PC-3 (cell line): Measurements from ENCODE around the gene DOCK4.

ENCODE experiments used
- CTCF ChIP-seq: fragments of 300-600 bp; sonication (generic); conservative IDR thresholded peaks from 2 replicates; pipeline ENCODE4 v1.5.1; 2017; ENCODE audit warnings: antibody characterized with exemption, low read depth, mild to moderate bottlenecking, low read length
- EZH2 ChIP-seq: fragments of 300-600 bp; sonication (generic); IDR thresholded peaks from one replicate; pipeline ENCODE4 v1.6.1; 2017; ENCODE audit warnings: antibody characterized with exemption, mild to moderate bottlenecking, low read length; ENCODE audit not compliant: unreplicated experiment
- EZH2phosphoT487 ChIP-seq: fragments of 300-600 bp; sonication (generic); IDR thresholded peaks from 2 replicates; pipeline ENCODE4 v1.6.1; 2018; ENCODE audit warnings: mild to moderate bottlenecking, antibody characterized with exemption, low read length, borderline replicate concordance

GRCh38 chr7:111840528-111840927, 365.7 kb downstream of the DOCK4 start:
- TF ChIP-seq CTCF (no peak), EZH2 (no peak), EZH2phosphoT487 (no peak)
